Prostate gland (tissue), 2 donors: ENCODE measurements around the gene APBA3.

ENCODE experiments used
- POLR2A ChIP-seq: fragments of 450-650 bp; IDR thresholded peaks from one replicate; pipeline ENCODE4 v1.6.1; 2016; ENCODE audit warnings: antibody characterized with exemption, mild to moderate bottlenecking
- POLR2AphosphoS5 ChIP-seq: sonication (generic); formaldehyde crosslinking; IDR thresholded peaks from one replicate; pipeline ENCODE4 v1.6.1; 2017; ENCODE audit warnings: antibody characterized with exemption
- TF ChIP-seq, protein P1 (sequence below), 4 experiments: fragments of 200-600 bp in 2 of 4; fragments of 450-650 bp in 2 of 4; sonication (generic) in 2 of 4; IDR thresholded peaks; 1 replicate in 3 of 4; 2 replicates in 1 of 4; pipeline ENCODE4 v1.5.1; 2016 to 2019; ENCODE audit warnings: antibody characterized with exemption in 4 of 4, mild to moderate bottlenecking in 2 of 4, moderate library complexity in 2 of 4

DNA sequence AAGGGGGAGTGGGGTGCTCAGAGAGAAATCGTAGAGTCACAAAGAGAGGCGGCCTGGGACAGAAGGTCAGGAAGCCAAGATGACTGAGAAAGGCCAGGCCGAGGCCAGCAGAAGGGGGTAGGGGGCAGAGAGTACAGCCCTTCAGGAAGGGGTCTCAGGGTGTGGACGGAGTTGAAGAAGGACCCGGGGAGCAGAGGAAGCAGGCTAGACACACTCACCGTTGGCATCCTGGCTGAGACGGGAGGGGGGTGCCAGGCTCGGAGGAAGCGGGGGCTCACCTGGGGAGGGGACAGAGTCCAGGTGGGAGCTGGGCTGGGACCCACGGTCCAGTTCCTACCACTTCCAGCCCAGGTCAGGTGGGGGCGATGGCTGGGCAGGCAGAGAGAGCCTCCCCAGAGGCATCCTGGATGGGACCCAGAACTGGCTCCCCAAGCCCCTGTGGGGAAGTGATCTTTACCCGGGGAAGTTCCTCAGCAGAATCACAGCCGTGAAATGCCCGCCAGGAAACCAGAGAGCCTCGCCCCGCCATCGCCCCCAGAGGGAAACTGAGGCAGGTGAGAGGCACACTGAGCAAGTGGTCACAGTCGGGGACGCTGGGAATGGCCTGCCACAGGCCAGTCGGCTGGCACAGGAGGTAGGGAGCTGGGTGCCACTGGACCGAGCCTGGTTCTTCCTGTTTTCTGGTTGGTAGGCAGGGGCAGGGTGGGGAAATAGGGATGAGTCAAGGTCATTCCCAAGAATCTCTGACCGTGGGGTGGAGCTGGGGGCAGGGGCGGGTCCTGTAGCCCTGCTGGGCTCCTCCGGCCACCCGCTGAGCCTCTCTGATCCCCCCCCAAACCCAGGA lies 23.3 kb upstream of the APBA3 start:
- TF ChIP-seq, protein P1, sequence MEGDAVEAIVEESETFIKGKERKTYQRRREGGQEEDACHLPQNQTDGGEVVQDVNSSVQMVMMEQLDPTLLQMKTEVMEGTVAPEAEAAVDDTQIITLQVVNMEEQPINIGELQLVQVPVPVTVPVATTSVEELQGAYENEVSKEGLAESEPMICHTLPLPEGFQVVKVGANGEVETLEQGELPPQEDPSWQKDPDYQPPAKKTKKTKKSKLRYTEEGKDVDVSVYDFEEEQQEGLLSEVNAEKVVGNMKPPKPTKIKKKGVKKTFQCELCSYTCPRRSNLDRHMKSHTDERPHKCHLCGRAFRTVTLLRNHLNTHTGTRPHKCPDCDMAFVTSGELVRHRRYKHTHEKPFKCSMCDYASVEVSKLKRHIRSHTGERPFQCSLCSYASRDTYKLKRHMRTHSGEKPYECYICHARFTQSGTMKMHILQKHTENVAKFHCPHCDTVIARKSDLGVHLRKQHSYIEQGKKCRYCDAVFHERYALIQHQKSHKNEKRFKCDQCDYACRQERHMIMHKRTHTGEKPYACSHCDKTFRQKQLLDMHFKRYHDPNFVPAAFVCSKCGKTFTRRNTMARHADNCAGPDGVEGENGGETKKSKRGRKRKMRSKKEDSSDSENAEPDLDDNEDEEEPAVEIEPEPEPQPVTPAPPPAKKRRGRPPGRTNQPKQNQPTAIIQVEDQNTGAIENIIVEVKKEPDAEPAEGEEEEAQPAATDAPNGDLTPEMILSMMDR (IDR thresholded peaks at IDR 0.05), result no peak
- TF ChIP-seq POLR2A (no peak), POLR2AphosphoS5 (no peak)
